NCI-H1930 (cell line): ENCODE data around the gene EFCAB12.
"Not testable (repeated sequence)": the region's sequence is repeated elsewhere in the genome, so short reads cannot be mapped to it uniquely, and the experiment has no call there.

Source experiments
- DNase-seq, 2 experiments: peaks; one replicate each; lab custom pipeline; 2025; lab: John Stamatoyannopoulos, UW

Gene EFCAB12

GRCh38 chr3:129365296-129366136 lies 62.9 kb downstream of the EFCAB12 start:
- no peak for DNase-seq

- DNase-seq = not testable (repeated sequence)
These were observed 63.6 kb downstream of the EFCAB12 start for GRCh38 chr3:129364811-129365210.

GRCh38 chr3:129363356-129363755 lies 65.1 kb downstream of the EFCAB12 start:
- not testable (repeated sequence) for DNase-seq

DNA sequence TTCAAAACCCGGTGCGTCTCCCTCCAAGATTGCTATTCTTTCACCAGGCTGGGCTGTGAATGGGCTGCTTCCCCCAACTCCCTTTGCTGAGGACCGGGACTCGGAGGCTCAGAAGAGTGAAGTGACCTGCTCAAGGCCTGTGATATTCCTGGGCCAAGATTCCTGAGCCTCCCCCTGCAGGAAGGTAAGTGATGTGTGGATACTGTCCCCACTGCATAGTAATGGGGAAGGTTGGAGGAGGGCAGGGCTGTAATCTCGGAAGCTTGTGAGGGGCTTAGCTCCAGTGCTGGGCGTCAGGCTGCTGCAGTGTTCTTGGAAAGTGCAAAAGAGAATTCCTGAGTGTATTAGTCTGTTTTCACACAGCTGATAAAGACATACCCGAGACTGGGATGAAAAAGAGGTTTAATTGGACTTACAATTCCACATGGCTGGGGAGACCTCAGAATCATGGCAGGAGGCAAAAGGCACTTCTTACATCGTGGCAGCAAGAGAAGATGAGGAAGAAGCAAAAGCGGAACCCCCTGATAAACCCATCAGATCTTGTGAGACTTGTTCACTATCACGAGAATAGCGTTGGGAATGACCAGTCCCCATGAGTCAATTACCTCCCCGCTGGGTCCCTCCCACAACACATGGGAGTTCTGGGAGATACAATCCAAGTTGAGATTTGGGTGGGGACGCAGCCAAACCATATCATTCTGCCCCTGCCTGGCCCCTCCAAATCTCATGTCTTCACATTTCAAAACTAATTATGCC lies 67.6 kb downstream of the EFCAB12 start:
- DNase-seq = no peak

DNA sequence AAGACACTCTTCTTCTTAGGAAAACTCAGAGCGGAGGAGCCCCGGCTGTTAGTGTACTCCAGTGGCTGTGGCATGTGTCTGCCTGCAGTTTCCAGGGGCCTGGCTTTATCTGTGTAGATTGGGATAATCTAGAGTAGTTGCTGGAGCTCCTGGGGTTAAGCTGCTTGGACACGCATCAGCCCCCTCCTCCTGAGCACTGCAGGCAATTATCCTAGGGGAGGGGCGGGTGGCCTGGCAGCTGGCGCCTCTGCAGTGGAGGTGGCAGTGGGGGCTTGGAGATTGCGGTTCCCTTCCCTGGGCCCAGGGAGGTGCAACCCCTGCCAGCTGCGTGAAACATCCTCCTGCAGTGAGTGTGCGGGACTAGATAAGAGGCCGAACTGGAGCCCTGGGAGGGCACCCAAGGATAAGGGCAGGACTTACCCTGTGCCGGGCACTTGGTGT lies 68.2 kb downstream of the EFCAB12 start:
- DNase-seq = no peak

GRCh38 chr3:129358772-129359371 lies 69.6 kb downstream of the EFCAB12 start:
- DNase-seq = no peak

- DNase-seq = no peak
These were observed 70.2 kb downstream of the EFCAB12 start for GRCh38 chr3:129358177-129358771.

DNA sequence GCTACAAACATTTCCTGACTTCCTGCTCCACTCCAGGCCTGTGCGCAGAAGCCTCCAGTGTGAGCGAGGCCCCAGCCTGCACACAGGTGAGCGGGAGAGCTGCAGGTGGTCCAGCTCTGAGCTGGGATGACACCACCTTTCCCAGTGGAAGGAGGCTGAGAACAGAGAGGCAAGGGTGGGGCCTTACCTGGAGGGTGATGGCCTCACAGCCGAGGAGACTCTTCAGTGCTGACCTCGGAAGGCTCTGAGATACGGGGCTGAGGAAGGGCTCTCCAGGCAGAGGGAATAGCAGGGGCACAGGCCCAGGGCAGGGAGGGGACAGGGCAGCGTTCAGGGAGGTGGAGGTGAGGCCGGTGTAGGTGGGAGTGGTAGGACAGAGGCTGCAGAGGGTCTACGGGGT lies 70.8 kb downstream of the EFCAB12 start:
- DNase-seq = no peak

GRCh38 chr3:129356756-129357425 lies 71.5 kb downstream of the EFCAB12 start:
- no peak for DNase-seq

DNA sequence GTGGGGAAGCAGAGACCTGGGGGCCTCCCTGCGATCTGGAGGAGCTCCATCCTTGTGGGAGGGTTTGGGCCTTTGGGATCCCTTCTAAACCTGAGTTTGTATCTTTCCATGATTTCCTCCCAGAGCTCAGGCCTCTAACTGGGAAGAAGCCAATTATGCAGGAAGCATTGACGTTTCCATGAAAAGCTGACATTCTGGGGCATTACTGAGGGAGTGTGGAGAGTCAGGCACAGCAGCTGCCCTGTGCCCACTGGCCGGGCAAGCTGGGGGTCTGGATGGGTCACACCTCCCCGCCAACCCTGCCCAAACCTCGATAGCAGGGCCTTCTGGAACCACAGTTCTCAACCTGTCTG lies 74.9 kb downstream of the EFCAB12 start:
- DNase-seq = no peak

DNA sequence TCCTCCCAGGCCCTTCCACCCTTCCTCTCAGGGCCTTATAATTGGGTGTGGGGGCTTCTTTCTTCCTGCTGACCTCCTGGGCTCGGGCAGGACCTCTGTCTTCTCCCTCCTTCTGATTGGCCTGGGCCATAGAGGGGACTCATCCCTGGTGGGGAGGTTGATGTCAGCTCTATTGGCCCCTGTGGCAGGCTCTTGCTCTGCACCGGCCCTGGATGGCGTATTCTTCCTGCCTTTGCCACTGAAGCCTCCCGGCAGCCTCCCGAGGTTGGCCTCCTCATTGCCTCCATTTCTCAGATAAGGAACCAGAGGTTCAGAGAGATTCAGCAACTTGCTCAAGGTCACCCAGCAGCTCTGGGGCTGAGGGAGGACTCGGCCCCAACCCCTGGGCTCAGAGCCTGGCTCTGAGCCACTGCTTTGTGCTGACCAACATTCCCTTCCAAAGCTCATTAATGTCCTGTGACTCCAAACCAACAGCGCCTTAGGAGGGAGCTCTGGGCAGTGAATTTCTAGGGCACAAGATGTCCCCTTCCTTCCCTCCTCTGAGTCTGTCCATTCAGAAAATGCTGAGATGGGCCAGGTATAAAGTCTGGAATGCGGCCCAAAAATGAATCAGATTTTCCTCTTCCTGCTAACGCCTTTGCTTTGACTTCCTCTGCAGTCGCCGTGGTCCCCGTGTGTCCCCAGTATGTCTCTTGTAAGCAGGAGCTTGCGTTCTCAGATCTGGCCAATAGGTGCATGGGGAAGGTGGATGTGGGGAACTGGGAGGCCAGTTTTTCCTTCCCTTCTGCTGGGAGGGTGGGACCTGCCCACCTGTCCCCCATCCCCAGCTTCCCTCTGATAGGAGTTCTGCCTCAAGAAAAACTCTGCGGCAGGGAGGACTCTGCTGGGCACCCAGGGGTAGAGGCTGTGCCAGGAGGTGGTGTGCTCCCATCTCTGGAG lies 75.5 kb downstream of the EFCAB12 start:
- no peak for DNase-seq

- DNase-seq = no peak
These were observed 76.4 kb downstream of the EFCAB12 start for GRCh38 chr3:129352045-129352444.
